MCF 10A (cell line): ENCODE data around the gene BCAR3. TPM values are rescaled to one million over a fixed set of nuclear protein-coding genes. Genes with fewer than 3 reads are reported as not detected.
"Not testable (repeated sequence)": the region's sequence is repeated elsewhere in the genome, so short reads cannot be mapped to it uniquely, and the experiment has no call there.

ENCODE experiments used
- BruUV-seq: library from RNA; stranded (reverse); fragments of 400-500 nt; replicated peaks from 2 replicates; lab custom pipeline; 2021; lab: Mats Ljungman, UMichigan
- CTCF ChIA-PET: fragments of 300-600 bp; sonication (Branson Sonifier 250); formaldehyde crosslinking; extraction: SDS; loops from one replicate; lab custom pipeline; 2021; ENCODE audit warnings: antibody characterized with exemption, inconsistent platforms; lab: Yijun Ruan, JAX
- POLR2A ChIA-PET: fragments of 300-600, 350-650 bp; sonication (Branson Sonifier 250); formaldehyde crosslinking; extraction: SDS; loops from one replicate; lab custom pipeline; 2020; ENCODE audit warnings: antibody characterized with exemption, inconsistent platforms; lab: Yijun Ruan, JAX
- DNase-seq: peaks from one replicate; pipeline ENCODE4 v3.0.0-alpha.2; 2018; ENCODE audit not compliant: unreplicated experiment
- H3K27ac Mint-ChIP-seq: one replicate; pipeline ENCODE4 v1.8.0; 2022; ENCODE audit warnings: mild to moderate bottlenecking, low read depth, mixed read lengths; ENCODE audit not compliant: unreplicated experiment
- H3K27me3 Mint-ChIP-seq: one replicate; pipeline ENCODE4 v1.8.0; 2022; ENCODE audit warnings: mixed read lengths; ENCODE audit not compliant: insufficient read depth, unreplicated experiment
- H3K36me3 Mint-ChIP-seq: one replicate; pipeline ENCODE4 v1.8.0; 2022; ENCODE audit warnings: mild to moderate bottlenecking, moderate library complexity, mixed read lengths; ENCODE audit not compliant: insufficient read depth, unreplicated experiment
- H3K4me1 Mint-ChIP-seq: one replicate; pipeline ENCODE4 v1.8.0; 2022; ENCODE audit warnings: mixed read lengths; ENCODE audit not compliant: insufficient read depth, unreplicated experiment
- H3K4me3 Mint-ChIP-seq: one replicate; pipeline ENCODE4 v1.8.0; 2022; ENCODE audit warnings: mild to moderate bottlenecking, moderate library complexity, mixed read lengths; ENCODE audit not compliant: unreplicated experiment
- H3K9me3 Mint-ChIP-seq: one replicate; pipeline ENCODE4 v1.8.0; 2022; ENCODE audit warnings: mixed read lengths; ENCODE audit not compliant: unreplicated experiment
- intact Hi-C: fragments of 100-400 bp; cut with micrococcal nuclease; formaldehyde crosslinking; loops from 2 replicates; pipeline ENCODE4 v1.14.1; 2022
- total RNA-seq: library from RNA; stranded (reverse); gene quantifications from 2 replicates; pipeline ENCODE4 v1.2.3, GENCODE V29; 2022
- TF ChIP-seq, protein P1 (sequence below): fragments of 200-600 bp; IDR thresholded peaks from one replicate; pipeline ENCODE4 v1.8.0; 2022; ENCODE audit warnings: antibody characterized with exemption, mild to moderate bottlenecking; ENCODE audit not compliant: unreplicated experiment

Gene BCAR3
- total RNA-seq, 1 experiment from 2014 or later = 130 TPM

DNA sequence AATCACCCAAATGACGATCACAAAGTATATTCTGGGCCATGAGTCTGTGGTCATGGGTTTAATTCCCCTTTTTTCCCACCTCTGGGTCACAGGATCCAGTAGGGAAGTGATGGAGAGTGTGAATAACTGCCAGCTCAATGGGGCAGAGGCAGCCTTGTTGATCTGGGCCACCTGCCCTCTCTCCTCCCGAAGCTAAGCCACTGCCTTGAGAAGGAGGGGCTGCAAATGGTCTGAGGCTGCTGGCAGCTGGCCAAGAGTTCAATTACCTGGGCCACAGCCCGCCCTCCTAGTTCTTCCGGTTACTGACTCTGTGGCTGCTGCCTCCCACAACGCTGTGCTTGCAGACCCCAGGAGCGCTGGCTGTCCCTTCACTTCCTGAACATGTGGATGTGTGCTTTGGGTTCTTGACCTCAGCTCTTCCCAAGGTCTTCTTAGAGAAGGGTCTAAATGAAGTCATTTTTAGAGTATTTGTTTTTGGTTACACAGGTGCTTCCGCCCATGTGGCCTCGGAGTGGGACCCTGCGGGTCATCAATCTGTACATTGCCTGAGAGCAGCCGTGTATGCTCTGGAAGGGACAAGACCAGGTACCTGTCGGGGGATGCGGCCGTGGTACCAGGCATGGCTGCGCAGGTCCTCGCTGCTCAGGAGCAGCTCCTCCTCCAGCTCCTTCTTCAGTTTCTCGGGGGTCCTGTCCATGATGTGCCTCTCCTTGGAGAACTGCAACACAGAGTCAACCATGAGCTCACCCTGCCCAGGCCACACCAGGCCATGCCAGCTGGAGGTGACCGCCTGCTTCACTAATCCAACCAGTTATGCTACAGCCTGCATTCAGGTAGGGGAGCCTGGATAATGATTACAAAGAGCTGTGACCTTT lies 89.7 kb downstream of the BCAR3 start:
- ChIA-PET POLR2A (interaction anchor here (0.6 to 8.1 kb wide), 10 partner anchors 14 to 222 kb away, joined by 3 to 41 read pairs (median 5); partner anchors contain the start of gene FNBP1L), CTCF (interaction anchor here (0.6 to 4.5 kb wide), 6 partner anchors 8 to 253 kb away, joined by 3 to 24 read pairs (median 3); no protein-coding TSS in a partner anchor)
- peak overlapping the region; percentile 49 for H3K27ac Mint-ChIP-seq
- no peak overlapping the region for H3K4me3 Mint-ChIP-seq
- H3K9me3 Mint-ChIP-seq = no peaks in the 10 kb centered on the region
- BruUV-seq = no TSS peak
- H3K27me3 Mint-ChIP-seq = no peaks in the 10 kb centered on the region
- DNase-seq = peak; percentile 46
- intact Hi-C loops = no loop called here
- TF ChIP-seq, protein P1, sequence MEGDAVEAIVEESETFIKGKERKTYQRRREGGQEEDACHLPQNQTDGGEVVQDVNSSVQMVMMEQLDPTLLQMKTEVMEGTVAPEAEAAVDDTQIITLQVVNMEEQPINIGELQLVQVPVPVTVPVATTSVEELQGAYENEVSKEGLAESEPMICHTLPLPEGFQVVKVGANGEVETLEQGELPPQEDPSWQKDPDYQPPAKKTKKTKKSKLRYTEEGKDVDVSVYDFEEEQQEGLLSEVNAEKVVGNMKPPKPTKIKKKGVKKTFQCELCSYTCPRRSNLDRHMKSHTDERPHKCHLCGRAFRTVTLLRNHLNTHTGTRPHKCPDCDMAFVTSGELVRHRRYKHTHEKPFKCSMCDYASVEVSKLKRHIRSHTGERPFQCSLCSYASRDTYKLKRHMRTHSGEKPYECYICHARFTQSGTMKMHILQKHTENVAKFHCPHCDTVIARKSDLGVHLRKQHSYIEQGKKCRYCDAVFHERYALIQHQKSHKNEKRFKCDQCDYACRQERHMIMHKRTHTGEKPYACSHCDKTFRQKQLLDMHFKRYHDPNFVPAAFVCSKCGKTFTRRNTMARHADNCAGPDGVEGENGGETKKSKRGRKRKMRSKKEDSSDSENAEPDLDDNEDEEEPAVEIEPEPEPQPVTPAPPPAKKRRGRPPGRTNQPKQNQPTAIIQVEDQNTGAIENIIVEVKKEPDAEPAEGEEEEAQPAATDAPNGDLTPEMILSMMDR = no peak
- H3K4me1 Mint-ChIP-seq = peaks cover 59% of the 10 kb centered on the region
- peaks cover 71% of the 10 kb centered on the region for H3K36me3 Mint-ChIP-seq

DNA sequence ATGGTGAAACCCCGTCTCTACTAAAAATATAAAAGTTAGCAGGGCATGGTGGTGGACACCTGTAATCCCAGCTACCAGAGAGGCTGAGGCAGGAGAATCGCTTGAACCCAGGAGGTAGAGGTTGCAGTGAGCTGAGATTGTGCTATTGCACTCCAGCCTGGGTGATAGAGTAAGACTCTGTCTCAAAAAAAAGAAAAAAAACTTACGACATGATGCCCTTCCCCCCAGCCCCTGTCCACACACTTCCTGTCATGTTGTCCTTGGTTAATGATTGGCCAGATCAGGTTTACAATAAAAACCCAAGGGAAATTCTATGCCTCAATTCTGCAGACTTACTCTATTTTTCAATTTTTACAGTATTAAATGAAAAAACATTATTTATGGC lies 90.4 kb downstream of the BCAR3 start:
- ChIA-PET CTCF (interaction anchor here (4.5 kb wide), 1 partner anchor 223 kb away, joined by 24 read pairs; no protein-coding TSS in a partner anchor), POLR2A (interaction anchor here (0.6 to 8.1 kb wide), 5 partner anchors 14 to 144 kb away, joined by 3 to 41 read pairs (median 3); partner anchors contain the start of gene FNBP1L)
- intact Hi-C loops, DNase-seq, BruUV-seq, H3K27me3 Mint-ChIP-seq, H3K9me3 Mint-ChIP-seq, H3K4me3 Mint-ChIP-seq: not testable (repeated sequence)
- H3K36me3 Mint-ChIP-seq = peaks cover 68% of the 10 kb centered on the region
- H3K4me1 Mint-ChIP-seq = peaks cover 54% of the 10 kb centered on the region
- peak overlapping the region; percentile 49 for H3K27ac Mint-ChIP-seq

DNA sequence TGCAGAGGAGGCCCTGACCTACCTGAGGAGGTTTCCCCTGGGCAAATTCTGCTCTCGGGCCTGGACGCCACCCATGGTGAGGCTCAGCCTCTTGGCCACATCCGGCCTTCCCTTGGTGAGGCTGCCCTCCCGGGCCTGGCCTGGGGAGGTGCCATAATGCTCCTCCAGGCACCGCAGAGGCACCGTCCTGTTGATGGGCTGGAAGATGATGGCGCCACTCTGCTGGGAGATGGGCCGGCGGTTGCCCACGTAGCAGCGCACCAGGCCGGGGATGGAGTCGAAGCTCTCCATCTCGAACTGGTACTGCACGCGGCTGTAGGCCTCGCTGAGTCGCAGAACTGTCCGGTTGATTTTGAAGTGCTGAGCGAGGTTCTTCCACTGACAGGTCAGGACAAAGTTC lies 92.7 kb downstream of the BCAR3 start:
- Mint-ChIP-seq H3K4me3 (no peak overlapping the region), H3K9me3 (no peaks in the 10 kb centered on the region), H3K27ac (no peak overlapping the region), H3K27me3 (no peaks in the 10 kb centered on the region), H3K4me1 (peaks cover 47% of the 10 kb centered on the region), H3K36me3 (peaks cover 72% of the 10 kb centered on the region)
- ChIA-PET CTCF (interaction anchor here (0.5 to 2.6 kb wide), 4 partner anchors 40 to 255 kb away, joined by 3 to 6 read pairs (median 4); no protein-coding TSS in a partner anchor), POLR2A (interaction anchor here (0.6 to 0.9 kb wide), 4 partner anchors 11 to 243 kb away, joined by 3 to 6 read pairs (median 4); partner anchors contain the start of gene DR1)
- intact Hi-C loops = no loop called here
- BruUV-seq = no TSS peak
- TF ChIP-seq, protein P1 = no peak
- no peak for DNase-seq

DNA sequence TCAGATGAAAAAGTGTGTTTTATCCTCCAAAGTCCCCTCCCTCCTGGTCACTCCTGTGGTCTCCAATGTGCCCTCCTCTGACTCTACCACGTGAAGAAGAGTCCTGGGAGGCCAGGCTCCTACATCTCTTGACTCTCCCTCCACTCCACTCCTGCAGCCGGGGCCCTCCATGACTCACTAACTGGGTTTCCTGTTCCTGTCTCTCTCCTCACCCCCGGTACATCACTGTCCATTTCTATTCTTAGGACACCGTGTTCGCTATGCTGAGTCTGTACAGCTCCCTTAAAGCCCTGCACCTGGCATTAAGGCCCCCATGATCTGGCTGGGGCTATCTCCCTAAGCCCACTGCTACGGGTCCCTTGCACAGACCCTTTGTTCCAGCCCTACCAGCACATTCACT lies 93.4 kb downstream of the BCAR3 start:
- Mint-ChIP-seq H3K9me3 (no peaks in the 10 kb centered on the region), H3K27me3 (no peaks in the 10 kb centered on the region), H3K27ac (peak overlapping the region; percentile 84), H3K36me3 (peaks cover 79% of the 10 kb centered on the region), H3K4me3 (peak overlapping the region; percentile 6), H3K4me1 (peaks cover 41% of the 10 kb centered on the region)
- DNase-seq = no peak
- intact Hi-C loops = no loop called here
- TF ChIP-seq, protein P1 = no peak
- POLR2A ChIA-PET = interaction anchor here (2.7 kb wide), 1 partner anchor 29 kb away, joined by 8 read pairs; no protein-coding TSS in a partner anchor
- BruUV-seq = no TSS peak
- CTCF ChIA-PET = interaction anchor here (0.5 to 2.6 kb wide), 3 partner anchors 149 to 256 kb away, joined by 3 to 6 read pairs (median 5); no protein-coding TSS in a partner anchor
